Testis (tissue), 2 donors: ENCODE results near the gene SRGAP1.
"Not testable (repeated sequence)": the region's sequence is repeated elsewhere in the genome, so short reads cannot be mapped to it uniquely, and the experiment has no call there.

Source experiments
- POLR2A ChIP-seq: fragments of 450-650 bp; IDR thresholded peaks from one replicate; pipeline ENCODE4 v1.6.1; 2017; ENCODE audit warnings: antibody characterized with exemption, mild to moderate bottlenecking, moderate library complexity
- TF ChIP-seq, protein P1 (sequence below), 3 experiments: fragments of 450-650 bp in 2 of 3; fragments of 200-600 bp in 1 of 3; sonication (generic) in 1 of 3; IDR thresholded peaks; one replicate each; pipeline ENCODE4 v1.5.1; 2016 to 2019; ENCODE audit warnings: antibody characterized with exemption in 3 of 3, mild to moderate bottlenecking in 2 of 3, moderate library complexity in 1 of 3

DNA sequence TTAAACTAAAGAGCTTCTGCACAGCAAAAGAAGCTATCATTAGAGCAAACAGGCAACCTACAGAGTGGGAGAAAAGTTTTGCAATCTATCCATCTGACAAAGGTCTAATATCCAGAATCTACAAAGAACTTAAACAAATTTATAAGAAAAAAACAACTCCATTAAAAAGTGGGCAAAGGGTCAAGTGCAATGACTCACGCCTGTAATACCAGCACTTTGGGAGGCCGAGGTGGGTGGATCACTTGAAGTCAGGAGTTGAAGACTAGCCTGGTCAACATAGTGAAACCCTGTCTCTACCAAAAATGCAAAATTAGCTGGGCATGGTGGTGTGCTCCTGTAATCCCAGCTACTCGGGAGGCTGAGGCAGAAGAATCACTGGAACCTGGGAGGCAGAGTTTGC, 322.1 kb downstream of the SRGAP1 start:
- TF ChIP-seq POLR2A = not testable (repeated sequence)
- TF ChIP-seq, protein P1, sequence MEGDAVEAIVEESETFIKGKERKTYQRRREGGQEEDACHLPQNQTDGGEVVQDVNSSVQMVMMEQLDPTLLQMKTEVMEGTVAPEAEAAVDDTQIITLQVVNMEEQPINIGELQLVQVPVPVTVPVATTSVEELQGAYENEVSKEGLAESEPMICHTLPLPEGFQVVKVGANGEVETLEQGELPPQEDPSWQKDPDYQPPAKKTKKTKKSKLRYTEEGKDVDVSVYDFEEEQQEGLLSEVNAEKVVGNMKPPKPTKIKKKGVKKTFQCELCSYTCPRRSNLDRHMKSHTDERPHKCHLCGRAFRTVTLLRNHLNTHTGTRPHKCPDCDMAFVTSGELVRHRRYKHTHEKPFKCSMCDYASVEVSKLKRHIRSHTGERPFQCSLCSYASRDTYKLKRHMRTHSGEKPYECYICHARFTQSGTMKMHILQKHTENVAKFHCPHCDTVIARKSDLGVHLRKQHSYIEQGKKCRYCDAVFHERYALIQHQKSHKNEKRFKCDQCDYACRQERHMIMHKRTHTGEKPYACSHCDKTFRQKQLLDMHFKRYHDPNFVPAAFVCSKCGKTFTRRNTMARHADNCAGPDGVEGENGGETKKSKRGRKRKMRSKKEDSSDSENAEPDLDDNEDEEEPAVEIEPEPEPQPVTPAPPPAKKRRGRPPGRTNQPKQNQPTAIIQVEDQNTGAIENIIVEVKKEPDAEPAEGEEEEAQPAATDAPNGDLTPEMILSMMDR (IDR thresholded peaks at IDR 0.05) = not testable (repeated sequence)
